Loucy (cell line): ENCODE measurements around the gene PLEKHA7.
A peak's percentile ranks its signal among the peaks of the same experiment; 100 is the strongest.

Experiments
- H2AFZ ChIP-seq: fragments of 200-600 bp; sonication (generic); 2 replicates; pipeline ENCODE4 v1.6.0; 2016; ENCODE audit warnings: antibody characterized with exemption, mild to moderate bottlenecking, low read length, moderate library complexity
- H3F3A ChIP-seq: fragments of 200-600 bp; 2 replicates; pipeline ENCODE4 v1.6.0; 2016; ENCODE audit warnings: antibody characterized with exemption, low read depth, mild to moderate bottlenecking
- H3K27me3 ChIP-seq: fragments of 200-600 bp; sonication (generic); 2 replicates; pipeline ENCODE4 v1.6.1; 2014; ENCODE audit warnings: low read length, mild to moderate bottlenecking; ENCODE audit not compliant: insufficient read depth, poor library complexity, severe bottlenecking
- H3K36me3 ChIP-seq: fragments of 200-600 bp; sonication (generic); 2 replicates; pipeline ENCODE4 v1.6.1; 2016; ENCODE audit warnings: low read length; ENCODE audit not compliant: insufficient read depth
- H3K4me1 ChIP-seq: fragments of 200-600 bp; sonication (generic); 2 replicates; pipeline ENCODE4 v1.5.1; 2014; ENCODE audit warnings: low read length, mild to moderate bottlenecking; ENCODE audit not compliant: insufficient read depth, poor library complexity, severe bottlenecking
- H3K4me2 ChIP-seq: fragments of 200-600 bp; sonication (generic); 2 replicates; pipeline ENCODE4 v1.6.0; 2014; ENCODE audit warnings: antibody characterized with exemption, low read length, low read depth, mild to moderate bottlenecking; ENCODE audit not compliant: poor library complexity, severe bottlenecking
- H3K4me3 ChIP-seq: fragments of 200-600 bp; sonication (generic); 2 replicates; pipeline ENCODE4 v1.5.1; 2014; ENCODE audit warnings: low read length, mild to moderate bottlenecking, mixed read lengths; ENCODE audit not compliant: poor library complexity, severe bottlenecking
- H3K79me2 ChIP-seq: fragments of 200-600 bp; sonication (generic); 2 replicates; pipeline ENCODE4 v1.6.1; 2014; ENCODE audit warnings: low read length; ENCODE audit not compliant: insufficient read depth
- H3K9ac ChIP-seq: fragments of 200-600 bp; sonication (generic); 2 replicates; pipeline ENCODE4 v1.6.0; 2014; ENCODE audit warnings: mild to moderate bottlenecking, low read depth, low read length, moderate library complexity; ENCODE audit not compliant: poor library complexity, severe bottlenecking
- H3K9me2 ChIP-seq: fragments of 200-600 bp; sonication (generic); replicated peaks from 2 replicates; pipeline ENCODE4 v1.6.1; 2016; ENCODE audit warnings: low read depth, low read length, mixed read lengths
- H3K9me3 ChIP-seq: fragments of 200-600 bp; sonication (generic); 2 replicates; pipeline ENCODE4 v1.6.1; 2014; ENCODE audit warnings: mild to moderate bottlenecking, antibody characterized with exemption, low read length, low read depth; ENCODE audit not compliant: insufficient read depth
- H4K20me1 ChIP-seq: fragments of 200-600 bp; sonication (generic); 2 replicates; pipeline ENCODE4 v1.6.0; 2014; ENCODE audit warnings: antibody characterized with exemption, low read length, mild to moderate bottlenecking; ENCODE audit not compliant: insufficient read depth, poor library complexity, severe bottlenecking
- EZH2phosphoT487 ChIP-seq: fragments of 200-600 bp; IDR thresholded peaks from 2 replicates; pipeline ENCODE4 v1.6.1; 2018; ENCODE audit warnings: antibody characterized with exemption, mild to moderate bottlenecking, moderate library complexity, borderline replicate concordance
- TF ChIP-seq, protein P1 (sequence below): fragments of 200-600 bp; sonication (generic); conservative IDR thresholded peaks from 2 replicates; pipeline ENCODE4 v1.5.1; 2014; ENCODE audit warnings: mild to moderate bottlenecking, antibody characterized with exemption, low read length

Gene PLEKHA7

DNA sequence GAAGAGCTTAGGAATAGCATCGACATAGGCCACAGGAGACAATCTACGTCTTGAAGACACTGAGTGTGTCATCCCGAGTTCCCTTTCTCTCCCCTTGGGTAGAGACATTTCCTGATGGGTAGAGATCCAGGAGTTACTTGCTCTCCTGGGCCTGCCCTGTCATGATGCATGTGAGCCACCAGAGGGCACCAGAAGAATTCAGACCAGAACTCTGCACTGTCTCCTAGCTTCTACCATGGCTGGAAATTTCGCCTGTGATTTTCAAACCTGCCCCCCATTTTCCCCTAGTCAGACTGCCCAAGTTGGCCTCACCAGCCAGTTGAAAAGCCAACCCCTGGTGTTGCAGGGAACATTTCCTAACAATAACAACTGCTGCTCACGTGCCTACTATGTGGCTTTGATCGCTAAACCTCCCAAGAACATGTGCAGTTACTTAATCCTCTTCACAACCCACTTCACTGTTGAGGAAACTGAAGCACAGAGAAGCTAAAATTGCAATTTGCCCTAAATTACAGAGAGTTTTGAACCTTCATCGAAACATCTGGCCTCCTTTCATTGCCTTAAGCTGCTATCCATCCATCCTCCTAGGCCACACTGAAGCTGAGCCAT lies 228.6 kb downstream of the PLEKHA7 start:
- Histone ChIP-seq H2AFZ (no peak overlapping the region), H3K4me1 (peaks cover 6% of the 10 kb centered on the region), H3K9me3 (no peaks in the 10 kb centered on the region), H3K4me2 (no peak overlapping the region), H3K79me2 (no peaks in the 10 kb centered on the region), H4K20me1 (no peaks in the 10 kb centered on the region), H3K36me3 (no peaks in the 10 kb centered on the region), H3K9ac (no peak overlapping the region), H3K9me2 (no peaks in the 10 kb centered on the region), H3K4me3 (no peak overlapping the region), H3F3A (no peaks in the 10 kb centered on the region), H3K27me3 (no peaks in the 10 kb centered on the region)
- no peak for TF ChIP-seq EZH2phosphoT487
- TF ChIP-seq, protein P1, sequence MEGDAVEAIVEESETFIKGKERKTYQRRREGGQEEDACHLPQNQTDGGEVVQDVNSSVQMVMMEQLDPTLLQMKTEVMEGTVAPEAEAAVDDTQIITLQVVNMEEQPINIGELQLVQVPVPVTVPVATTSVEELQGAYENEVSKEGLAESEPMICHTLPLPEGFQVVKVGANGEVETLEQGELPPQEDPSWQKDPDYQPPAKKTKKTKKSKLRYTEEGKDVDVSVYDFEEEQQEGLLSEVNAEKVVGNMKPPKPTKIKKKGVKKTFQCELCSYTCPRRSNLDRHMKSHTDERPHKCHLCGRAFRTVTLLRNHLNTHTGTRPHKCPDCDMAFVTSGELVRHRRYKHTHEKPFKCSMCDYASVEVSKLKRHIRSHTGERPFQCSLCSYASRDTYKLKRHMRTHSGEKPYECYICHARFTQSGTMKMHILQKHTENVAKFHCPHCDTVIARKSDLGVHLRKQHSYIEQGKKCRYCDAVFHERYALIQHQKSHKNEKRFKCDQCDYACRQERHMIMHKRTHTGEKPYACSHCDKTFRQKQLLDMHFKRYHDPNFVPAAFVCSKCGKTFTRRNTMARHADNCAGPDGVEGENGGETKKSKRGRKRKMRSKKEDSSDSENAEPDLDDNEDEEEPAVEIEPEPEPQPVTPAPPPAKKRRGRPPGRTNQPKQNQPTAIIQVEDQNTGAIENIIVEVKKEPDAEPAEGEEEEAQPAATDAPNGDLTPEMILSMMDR = peak; percentile 86

DNA sequence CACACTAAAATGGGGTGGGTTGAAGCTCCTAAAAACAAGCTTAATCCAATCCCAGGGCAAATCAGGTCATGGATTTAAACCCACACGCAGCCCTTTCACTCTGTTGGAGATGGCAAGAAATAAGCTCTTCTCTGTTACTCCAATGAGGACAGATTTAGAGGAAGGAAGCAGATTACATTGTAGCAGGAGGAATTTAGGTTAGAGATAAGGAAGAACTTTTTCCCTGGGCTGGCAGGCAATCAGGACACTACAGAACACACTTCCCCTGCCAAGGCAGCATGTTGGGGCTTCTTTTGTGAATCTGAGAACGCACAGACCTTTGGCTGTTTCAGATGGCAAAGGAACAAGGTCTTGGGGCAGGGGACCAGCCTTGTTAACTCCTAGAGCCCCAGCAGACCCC lies 229.5 kb downstream of the PLEKHA7 start:
- H3K27me3 ChIP-seq = no peaks in the 10 kb centered on the region
- no peak overlapping the region for H3K4me3 ChIP-seq
- H3K9me2 ChIP-seq = no peaks in the 10 kb centered on the region
- H4K20me1 ChIP-seq = no peaks in the 10 kb centered on the region
- TF ChIP-seq, protein P1 = no peak
- TF ChIP-seq EZH2phosphoT487 = no peak
- H3K36me3 ChIP-seq = no peaks in the 10 kb centered on the region
- no peaks in the 10 kb centered on the region for H3F3A ChIP-seq
- H3K9ac ChIP-seq = no peak overlapping the region
- H3K4me2 ChIP-seq = no peak overlapping the region
- H2AFZ ChIP-seq = no peak overlapping the region
- no peaks in the 10 kb centered on the region for H3K9me3 ChIP-seq
- peaks cover 6% of the 10 kb centered on the region for H3K4me1 ChIP-seq
- H3K79me2 ChIP-seq = no peaks in the 10 kb centered on the region

DNA sequence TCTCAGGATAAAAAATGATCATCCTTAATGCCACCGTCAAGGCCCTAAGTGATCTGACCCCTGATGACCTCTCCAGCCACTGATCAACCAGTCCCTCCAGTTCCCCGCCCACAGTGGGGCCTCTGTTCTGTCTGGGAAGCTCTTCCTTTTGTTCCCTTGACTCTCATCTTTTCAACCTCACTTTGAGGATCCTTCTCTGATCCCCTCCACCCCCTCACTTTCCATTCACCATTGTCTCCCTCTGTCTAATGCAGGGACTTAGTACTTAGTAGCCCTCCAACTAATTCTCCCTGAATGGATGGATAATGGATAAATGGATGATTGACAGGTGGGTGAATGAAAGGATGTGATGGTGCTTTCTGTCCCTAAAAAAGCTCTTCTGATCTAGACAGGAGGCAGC lies 230.1 kb downstream of the PLEKHA7 start:
- Histone ChIP-seq H3K9ac (no peak overlapping the region), H3F3A (no peaks in the 10 kb centered on the region), H3K9me3 (no peaks in the 10 kb centered on the region), H3K4me3 (no peak overlapping the region), H2AFZ (no peak overlapping the region), H3K4me2 (no peak overlapping the region), H3K9me2 (no peaks in the 10 kb centered on the region), H3K36me3 (no peaks in the 10 kb centered on the region), H4K20me1 (no peaks in the 10 kb centered on the region), H3K79me2 (no peaks in the 10 kb centered on the region), H3K4me1 (peaks cover 6% of the 10 kb centered on the region), H3K27me3 (no peaks in the 10 kb centered on the region)
- TF ChIP-seq, protein P1 = no peak
- no peak for TF ChIP-seq EZH2phosphoT487
